GM12874 (cell line): ENCODE results near the gene DCC.

Experiments
- CTCF ChIP-seq: IDR thresholded peaks from 2 replicates; pipeline ENCODE4 v1.5.1; 2011; ENCODE audit warnings: low read depth, mild to moderate bottlenecking, control low read depth, low read length, moderate library complexity; ENCODE audit not compliant: insufficient read depth

Gene DCC

GRCh38 chr18:53070788-53071187 is 730.8 kb downstream of the DCC start:
- no peak for TF ChIP-seq CTCF

- no peak for TF ChIP-seq CTCF
Measured at GRCh38 chr18:53080687-53081086, 740.7 kb downstream of the DCC start.

- TF ChIP-seq CTCF = no peak
Measured at GRCh38 chr18:53093636-53094035, 753.6 kb downstream of the DCC start.

- TF ChIP-seq CTCF = no peak
Measured at GRCh38 chr18:53101536-53102105, 761.6 kb downstream of the DCC start.

- TF ChIP-seq CTCF = no peak
Measured at GRCh38 chr18:53114441-53114840, 774.4 kb downstream of the DCC start.

- no peak for TF ChIP-seq CTCF
Measured at GRCh38 chr18:53115876-53116585, 776.0 kb downstream of the DCC start.

GRCh38 chr18:53117851-53118250 is 777.9 kb downstream of the DCC start:
- TF ChIP-seq CTCF = no peak

GRCh38 chr18:53126210-53126609 is 786.2 kb downstream of the DCC start:
- TF ChIP-seq CTCF = no peak
